Vagina (tissue), 2 donors: ENCODE data around the gene ZNRF1. TPM values are rescaled to one million over a fixed set of nuclear protein-coding genes. Genes with fewer than 3 reads are reported as not detected.
A peak's percentile ranks its signal among the peaks of the same experiment; 100 is the strongest.

ENCODE experiments used
- DNase-seq, 2 donors: peaks; one replicate each; pipeline ENCODE4 v3.0.0-alpha.2; 2017; ENCODE audit errors: extremely low spot score in 2 of 2
- H3K27ac ChIP-seq: fragments of 200-600 bp; sonication (generic); one replicate; pipeline ENCODE4 v1.5.1; 2019
- H3K27me3 ChIP-seq: fragments of 200-600 bp; sonication (generic); one replicate; pipeline ENCODE4 v1.5.1; 2019
- H3K36me3 ChIP-seq, 2 donors: fragments of 200-600 bp; sonication (generic); one replicate each; pipeline ENCODE4 v1.5.1; 2017 to 2019
- H3K4me1 ChIP-seq: fragments of 200-600 bp; sonication (generic); one replicate; pipeline ENCODE4 v1.5.1; 2019
- H3K4me3 ChIP-seq, 2 donors: fragments of 200-600 bp; sonication (generic); 1 replicate in 1 of 2; 2 replicates in 1 of 2; pipeline ENCODE4 v1.5.1; 2016 to 2019
- H3K9me3 ChIP-seq: fragments of 200-600 bp; sonication (generic); one replicate; pipeline ENCODE4 v1.5.1; 2019
- POLR2A ChIP-seq, 2 donors: fragments of 450-650 bp; IDR thresholded peaks; one replicate each; pipeline ENCODE4 v1.6.1; 2017; ENCODE audit warnings: antibody characterized with exemption in 2 of 2, mild to moderate bottlenecking in 2 of 2, moderate library complexity in 2 of 2
- POLR2AphosphoS5 ChIP-seq, 2 donors: sonication (generic); formaldehyde crosslinking; IDR thresholded peaks; one replicate each; pipeline ENCODE4 v1.9.0; 2017; ENCODE audit warnings: antibody characterized with exemption in 2 of 2, mild to moderate bottlenecking in 2 of 2, low read depth in 1 of 2; ENCODE audit not compliant: insufficient read depth in 1 of 2
- intact Hi-C: fragments of 100-400 bp; cut with DNase I; formaldehyde crosslinking; loops from one replicate; pipeline ENCODE4 v1.15.1; 2023
- total RNA-seq: library from RNA; depleted of rRNA; stranded (reverse); fragments of >200 nt; gene quantifications from one replicate; pipeline ENCODE4 v1.2.3, GENCODE V29; 2016
- TF ChIP-seq, protein P1 (sequence below), 3 experiments: fragments of 450-650 bp in 2 of 3; fragments of 200-600 bp in 1 of 3; sonication (generic) in 1 of 3; IDR thresholded peaks; one replicate each; pipeline ENCODE4 v1.5.1; 2017 to 2019; ENCODE audit warnings: antibody characterized with exemption in 3 of 3, mild to moderate bottlenecking in 2 of 3, moderate library complexity in 2 of 3

The ZNRF1 gene
- total RNA-seq: 20.1 TPM

DNA sequence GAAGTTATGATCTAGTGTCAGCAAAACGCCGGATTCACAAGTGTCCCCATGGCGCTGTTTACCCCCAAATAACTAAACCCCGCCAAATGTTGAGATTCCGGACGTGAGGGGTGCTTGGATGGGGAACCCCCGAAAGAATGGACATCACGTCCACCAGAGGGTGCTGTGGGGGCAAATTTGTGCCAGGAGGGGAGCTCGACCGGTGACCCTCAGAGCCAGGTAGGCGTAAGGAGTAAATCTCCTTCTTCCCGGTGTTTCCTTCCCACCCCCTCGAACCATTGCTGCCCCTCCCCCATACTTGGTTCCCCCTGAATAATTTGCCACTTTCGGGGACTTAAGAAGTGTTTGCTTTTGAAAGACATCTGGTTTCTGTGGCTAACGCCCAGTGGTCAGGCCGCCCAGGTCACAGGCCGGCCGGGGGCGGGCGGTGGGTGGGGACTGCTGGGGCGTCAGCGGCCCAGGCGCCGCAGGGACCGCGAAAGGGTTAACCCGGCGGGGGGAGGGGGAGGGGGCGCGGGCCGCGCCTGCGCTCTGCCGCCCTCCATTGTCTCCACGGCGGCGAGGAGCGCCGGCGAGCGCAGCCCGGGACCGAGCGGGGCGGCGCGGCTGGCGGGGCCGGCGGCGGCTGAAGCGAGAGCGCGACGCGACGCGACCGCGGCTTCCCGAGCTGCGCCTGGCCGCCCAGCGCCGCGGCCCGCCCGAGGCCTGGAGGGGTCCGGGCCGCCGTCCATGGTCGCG, at the start of gene ZNRF1:
ZNRF1 (plus strand) TSS at position 544 of the 738 bp plus-strand sequence. CDS start 648 bp downstream, outside the sequence.
- Histone ChIP-seq H3K4me3 (peak within 1 kb of the TSS; percentile 76 to 78), H3K36me3 (no peaks in the 10 kb centered on the region), H3K27me3 (no peaks in the 10 kb centered on the region), H3K4me1 (peaks cover 36% of the 10 kb centered on the region), H3K27ac (peak within 1 kb of the TSS; percentile 85), H3K9me3 (no peaks in the 10 kb centered on the region)
- DNase-seq: peak in 1 of 2 donors; percentile 93
- intact Hi-C loops: loop anchor here (1.0 kb wide), 1 partner anchor 112 kb away; no protein-coding TSS in a partner anchor
- TF ChIP-seq POLR2A (IDR thresholded peaks at IDR 0.05) (peak in 1 of 2 donors; percentile 34), POLR2AphosphoS5 (IDR thresholded peaks at IDR 0.05; ENCODE audit: insufficient read depth in 1 of 2, low read depth in 1 of 2) (peak in 1 of 2 donors; percentile 27)
- TF ChIP-seq, protein P1, sequence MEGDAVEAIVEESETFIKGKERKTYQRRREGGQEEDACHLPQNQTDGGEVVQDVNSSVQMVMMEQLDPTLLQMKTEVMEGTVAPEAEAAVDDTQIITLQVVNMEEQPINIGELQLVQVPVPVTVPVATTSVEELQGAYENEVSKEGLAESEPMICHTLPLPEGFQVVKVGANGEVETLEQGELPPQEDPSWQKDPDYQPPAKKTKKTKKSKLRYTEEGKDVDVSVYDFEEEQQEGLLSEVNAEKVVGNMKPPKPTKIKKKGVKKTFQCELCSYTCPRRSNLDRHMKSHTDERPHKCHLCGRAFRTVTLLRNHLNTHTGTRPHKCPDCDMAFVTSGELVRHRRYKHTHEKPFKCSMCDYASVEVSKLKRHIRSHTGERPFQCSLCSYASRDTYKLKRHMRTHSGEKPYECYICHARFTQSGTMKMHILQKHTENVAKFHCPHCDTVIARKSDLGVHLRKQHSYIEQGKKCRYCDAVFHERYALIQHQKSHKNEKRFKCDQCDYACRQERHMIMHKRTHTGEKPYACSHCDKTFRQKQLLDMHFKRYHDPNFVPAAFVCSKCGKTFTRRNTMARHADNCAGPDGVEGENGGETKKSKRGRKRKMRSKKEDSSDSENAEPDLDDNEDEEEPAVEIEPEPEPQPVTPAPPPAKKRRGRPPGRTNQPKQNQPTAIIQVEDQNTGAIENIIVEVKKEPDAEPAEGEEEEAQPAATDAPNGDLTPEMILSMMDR (IDR thresholded peaks at IDR 0.05): peak; percentile 41 to 90 (median 85)

- no peaks in the 10 kb centered on the region for H3K9me3 ChIP-seq
- no peak for DNase-seq
- peaks cover 0 to 44% of the 10 kb centered on the region in 2 donors for H3K36me3 ChIP-seq
- no peak overlapping the region for H3K27ac ChIP-seq
- H3K4me3 ChIP-seq: no peak overlapping the region
- H3K4me1 ChIP-seq: no peaks in the 10 kb centered on the region
- intact Hi-C loops: no loop called here
- no peaks in the 10 kb centered on the region for H3K27me3 ChIP-seq
- TF ChIP-seq POLR2AphosphoS5 (IDR thresholded peaks at IDR 0.05; ENCODE audit: insufficient read depth in 1 of 2, low read depth in 1 of 2): no peak
- TF ChIP-seq, protein P1 (IDR thresholded peaks at IDR 0.05): no peak
These were observed 49.5 kb upstream of the ZNRF1 start for GRCh38 chr16:74949309-74949708.

- DNase-seq: no peak
- no peaks in the 10 kb centered on the region for H3K4me1 ChIP-seq
- no peak overlapping the region for H3K4me3 ChIP-seq
- no peaks in the 10 kb centered on the region for H3K9me3 ChIP-seq
- TF ChIP-seq, protein P1 (IDR thresholded peaks at IDR 0.05): no peak
- TF ChIP-seq POLR2A (IDR thresholded peaks at IDR 0.05) (no peak), POLR2AphosphoS5 (IDR thresholded peaks at IDR 0.05; ENCODE audit: insufficient read depth in 1 of 2, low read depth in 1 of 2) (no peak)
- H3K36me3 ChIP-seq: peaks cover 0 to 47% of the 10 kb centered on the region in 2 donors
- H3K27ac ChIP-seq: no peak overlapping the region
- intact Hi-C loops: no loop called here
- no peaks in the 10 kb centered on the region for H3K27me3 ChIP-seq
These were observed 48.3 kb upstream of the ZNRF1 start for GRCh38 chr16:74950511-74950910.

GRCh38 chr16:74951206-74951605, 47.6 kb upstream of the ZNRF1 start:
- TF ChIP-seq, protein P1 (IDR thresholded peaks at IDR 0.05): no peak
- DNase-seq: no peak
- H3K4me1 ChIP-seq: no peaks in the 10 kb centered on the region
- no peaks in the 10 kb centered on the region for H3K9me3 ChIP-seq
- no peaks in the 10 kb centered on the region for H3K27me3 ChIP-seq
- H3K36me3 ChIP-seq: peaks cover 0 to 51% of the 10 kb centered on the region in 2 donors
- H3K27ac ChIP-seq: no peak overlapping the region
- no peak overlapping the region for H3K4me3 ChIP-seq
- intact Hi-C loops: no loop called here

GRCh38 chr16:74951681-74952080, 47.1 kb upstream of the ZNRF1 start:
- Histone ChIP-seq H3K36me3 (peaks cover 0 to 51% of the 10 kb centered on the region in 2 donors), H3K4me3 (no peak overlapping the region), H3K9me3 (no peaks in the 10 kb centered on the region), H3K27me3 (no peaks in the 10 kb centered on the region), H3K27ac (no peak overlapping the region), H3K4me1 (no peaks in the 10 kb centered on the region)
- no peak for DNase-seq
- TF ChIP-seq POLR2AphosphoS5 (IDR thresholded peaks at IDR 0.05; ENCODE audit: insufficient read depth in 1 of 2, low read depth in 1 of 2) (no peak), POLR2A (IDR thresholded peaks at IDR 0.05) (no peak)
- TF ChIP-seq, protein P1 (IDR thresholded peaks at IDR 0.05): no peak
- intact Hi-C loops: no loop called here
